Activated CD4-positive, alpha-beta T cell treated with anti-CD3 and anti-CD28 coated beads, Interleukin-10, Interleukin-2, amounts not matched to agents 100 ng/mL and 50 ng/mL, durations not matched to agents 16 hours and 8 hours (primary cell): ENCODE measurements around the gene TMEM175.

ENCODE experiments used
- DNase-seq: peaks from one replicate; pipeline ENCODE4 v3.0.0-alpha.2; 2020

TMEM175 gene

DNA sequence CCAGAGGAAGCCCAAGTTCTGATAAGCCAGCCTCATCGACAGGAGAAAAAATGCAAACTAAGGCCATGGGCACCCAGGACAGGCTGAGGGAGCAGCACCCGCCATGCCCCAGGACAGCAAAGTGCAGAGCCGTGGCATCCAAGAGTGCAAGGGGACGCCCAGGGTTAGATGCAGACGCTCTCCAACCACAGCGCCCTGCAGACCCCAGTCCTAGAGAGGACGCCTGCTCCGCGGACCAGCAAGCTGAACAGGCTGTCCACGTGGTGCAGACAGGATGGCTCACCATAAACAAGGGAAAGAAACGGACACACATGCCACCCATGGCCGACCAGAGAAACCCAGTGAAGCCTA, 32.7 kb upstream of the TMEM175 start:
- DNase-seq = no peak

GRCh38 chr4:900073-900472, 32.2 kb upstream of the TMEM175 start:
- no peak for DNase-seq

DNA sequence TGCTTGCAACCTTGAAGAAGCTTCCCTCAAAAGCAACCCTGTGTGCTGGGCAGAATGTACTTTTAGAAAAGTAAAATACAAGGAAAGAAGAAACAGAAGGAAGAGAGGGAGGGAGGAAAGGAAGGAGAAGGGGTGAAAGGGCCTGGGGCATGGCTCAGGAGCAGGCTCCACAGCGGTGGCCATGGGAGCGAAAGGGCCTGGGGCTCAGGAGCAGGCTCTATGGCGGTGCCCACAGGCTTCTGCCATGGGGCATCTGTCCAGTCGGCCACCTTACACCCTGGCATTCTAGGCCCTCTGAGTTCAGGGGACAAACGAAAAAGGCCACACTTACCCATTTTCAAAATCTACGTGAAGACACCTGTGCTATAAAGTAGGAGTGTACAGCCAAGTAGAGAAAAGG, 31.5 kb upstream of the TMEM175 start:
- no peak for DNase-seq

- no peak for DNase-seq
These were observed 30.9 kb upstream of the TMEM175 start for GRCh38 chr4:901192-901910.

GRCh38 chr4:903066-904046, 28.9 kb upstream of the TMEM175 start:
- DNase-seq = no peak

DNA sequence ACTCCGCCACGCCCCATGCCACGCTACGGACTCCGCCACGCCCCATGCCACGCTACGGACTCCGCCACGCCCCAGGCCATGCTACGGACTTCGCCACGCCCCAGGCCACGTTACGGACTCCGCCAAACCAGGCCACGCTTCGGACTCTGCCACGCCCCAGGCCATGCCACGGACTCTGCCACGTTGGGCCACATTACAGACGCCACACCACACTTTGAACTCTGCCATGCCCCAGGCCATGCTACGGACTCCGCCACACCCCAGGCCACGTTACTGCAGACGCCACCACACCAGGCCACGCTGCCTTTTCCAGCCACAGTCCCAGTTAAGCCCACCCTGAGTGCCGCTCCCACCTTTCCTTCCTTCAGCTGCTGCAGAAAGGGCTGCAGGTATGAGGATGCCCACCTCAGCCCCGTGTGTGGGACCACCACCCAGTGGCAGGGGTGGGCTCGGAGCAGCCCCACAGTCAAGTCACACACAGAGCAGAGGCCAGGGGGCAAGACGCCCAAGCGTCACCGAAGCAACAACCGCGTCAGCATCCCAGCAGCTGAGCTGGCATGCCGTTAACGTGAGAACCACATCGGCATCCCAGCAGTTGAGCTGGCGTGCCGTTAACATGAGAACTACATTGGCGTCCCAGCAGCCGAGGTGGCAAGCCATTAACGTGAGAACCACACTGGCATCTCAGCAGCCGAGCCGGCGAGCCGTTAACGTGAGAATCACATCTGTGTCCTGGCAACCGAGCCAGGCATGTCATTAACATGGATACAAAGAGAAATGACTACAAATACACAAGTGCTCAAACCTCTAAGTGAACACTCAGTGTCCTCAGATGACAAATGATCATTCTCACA, 26.5 kb upstream of the TMEM175 start:
- DNase-seq = no peak

- DNase-seq = no peak
These were observed 25.7 kb upstream of the TMEM175 start for GRCh38 chr4:906339-907102.

- DNase-seq = no peak
These were observed 25.2 kb upstream of the TMEM175 start for GRCh38 chr4:907103-907400.

GRCh38 chr4:907691-908425, 24.4 kb upstream of the TMEM175 start:
- DNase-seq = no peak

DNA sequence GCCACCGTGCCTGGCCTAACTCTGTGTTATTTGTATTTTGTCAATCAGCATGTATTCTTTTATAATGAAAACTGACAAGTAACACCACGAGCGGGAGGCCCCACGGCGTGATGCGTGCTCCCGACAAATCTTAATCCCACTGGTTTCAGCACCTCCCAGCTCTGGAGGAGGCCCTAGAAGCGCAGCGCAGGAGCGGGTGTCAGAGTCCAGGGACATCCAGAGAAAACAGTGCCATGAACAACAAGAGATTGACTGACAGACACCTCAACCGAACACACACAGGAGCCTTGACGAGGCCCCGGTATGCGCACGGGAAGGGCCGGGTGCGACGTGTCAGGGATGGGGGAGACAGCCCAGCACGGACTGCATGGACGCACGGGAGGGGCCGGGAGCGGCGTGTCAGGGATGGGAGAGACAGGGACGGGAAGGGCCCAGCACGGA, 23.1 kb upstream of the TMEM175 start:
- no peak for DNase-seq

- DNase-seq = no peak
These were observed 22.4 kb upstream of the TMEM175 start for GRCh38 chr4:909821-910220.

DNA sequence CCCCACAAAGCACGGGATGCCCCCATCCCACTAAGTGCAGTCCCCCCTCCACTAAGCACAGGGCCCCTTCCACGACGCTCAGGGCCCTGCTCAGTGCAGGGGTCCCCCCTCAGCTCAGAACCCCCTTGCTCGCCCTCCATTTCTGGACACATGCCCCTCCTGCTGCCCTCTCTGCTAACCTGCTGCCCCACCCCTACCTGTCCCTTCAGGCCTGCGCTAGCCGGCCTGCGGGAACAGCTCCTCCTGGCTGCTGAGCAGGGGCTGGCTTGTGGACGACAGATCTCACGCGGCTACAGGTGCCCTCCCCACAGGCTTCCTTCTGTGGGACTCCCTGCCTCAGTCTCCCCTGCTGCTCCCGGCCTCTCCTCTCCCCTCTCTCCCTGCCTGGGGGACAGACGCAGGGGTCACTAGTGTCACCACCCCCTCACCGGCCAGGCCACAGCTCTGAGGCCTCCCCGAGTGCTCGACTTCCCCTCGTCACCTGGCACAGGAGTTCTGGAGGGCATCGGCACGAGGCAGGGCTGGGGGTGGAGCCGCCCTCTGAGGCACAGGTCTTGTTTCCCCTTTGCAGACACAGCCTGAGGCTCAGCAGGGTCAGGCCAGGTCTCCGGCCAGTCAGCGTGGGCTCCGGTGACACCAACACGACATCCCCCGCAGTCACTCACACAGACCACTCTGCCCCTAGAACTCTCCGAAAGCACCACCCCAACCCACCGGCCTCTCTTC, 21.7 kb upstream of the TMEM175 start:
- no peak for DNase-seq

DNA sequence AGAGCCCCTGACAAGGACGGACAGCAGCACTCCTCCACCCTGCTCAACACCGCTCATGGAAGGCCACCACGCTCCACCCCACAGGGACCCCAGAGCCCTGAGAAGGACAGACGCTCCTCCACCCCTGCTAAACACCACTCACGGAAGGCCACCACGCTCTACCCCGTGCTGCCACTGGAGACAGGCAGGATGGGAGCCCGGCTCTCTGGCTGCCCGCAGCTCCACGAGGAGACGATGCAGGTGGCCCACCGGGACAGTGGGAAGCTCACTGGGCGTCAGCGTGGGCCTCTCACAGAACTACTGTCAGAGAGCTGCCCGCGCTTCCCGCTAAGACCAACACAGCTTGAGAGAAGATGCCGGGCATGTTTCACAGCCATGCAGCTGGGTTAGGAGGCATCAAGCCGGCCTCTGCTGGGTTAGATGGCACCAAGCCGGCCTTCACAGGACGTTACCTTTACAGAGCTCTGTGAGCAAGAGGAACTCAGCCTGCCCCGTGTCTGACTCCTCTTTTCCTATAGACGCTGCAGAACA, 21.0 kb upstream of the TMEM175 start:
- no peak for DNase-seq

DNA sequence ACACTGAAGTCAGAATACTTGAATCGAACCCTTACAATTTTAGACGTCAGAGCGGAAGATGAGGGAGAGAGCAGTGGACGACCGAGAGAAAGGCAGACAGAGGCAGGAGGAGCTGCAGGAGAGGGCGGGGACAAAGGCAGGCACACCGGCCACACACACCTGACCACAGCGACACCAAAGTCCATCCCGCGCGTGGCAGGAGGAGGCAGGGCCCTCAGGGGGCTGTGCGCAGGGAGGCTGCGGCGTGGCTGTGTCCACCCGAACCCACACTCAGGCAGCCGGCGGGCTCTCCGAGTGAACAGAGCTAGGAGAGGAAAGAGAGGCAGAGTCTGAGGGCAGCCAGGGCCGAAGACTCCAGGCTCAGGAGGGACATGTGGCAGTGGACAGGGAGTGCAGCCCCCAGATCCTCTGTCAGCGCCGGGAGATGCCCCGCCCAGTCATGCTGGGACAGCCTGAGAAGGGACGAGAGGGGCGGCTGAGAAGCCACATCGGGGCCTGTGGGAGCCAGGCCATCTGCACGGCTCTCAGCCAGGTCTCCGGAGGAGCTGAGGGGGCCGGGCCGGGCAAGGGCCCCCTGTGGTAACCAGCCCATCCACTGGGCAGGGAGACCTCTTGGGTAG, 20.3 kb upstream of the TMEM175 start:
- no peak for DNase-seq

DNA sequence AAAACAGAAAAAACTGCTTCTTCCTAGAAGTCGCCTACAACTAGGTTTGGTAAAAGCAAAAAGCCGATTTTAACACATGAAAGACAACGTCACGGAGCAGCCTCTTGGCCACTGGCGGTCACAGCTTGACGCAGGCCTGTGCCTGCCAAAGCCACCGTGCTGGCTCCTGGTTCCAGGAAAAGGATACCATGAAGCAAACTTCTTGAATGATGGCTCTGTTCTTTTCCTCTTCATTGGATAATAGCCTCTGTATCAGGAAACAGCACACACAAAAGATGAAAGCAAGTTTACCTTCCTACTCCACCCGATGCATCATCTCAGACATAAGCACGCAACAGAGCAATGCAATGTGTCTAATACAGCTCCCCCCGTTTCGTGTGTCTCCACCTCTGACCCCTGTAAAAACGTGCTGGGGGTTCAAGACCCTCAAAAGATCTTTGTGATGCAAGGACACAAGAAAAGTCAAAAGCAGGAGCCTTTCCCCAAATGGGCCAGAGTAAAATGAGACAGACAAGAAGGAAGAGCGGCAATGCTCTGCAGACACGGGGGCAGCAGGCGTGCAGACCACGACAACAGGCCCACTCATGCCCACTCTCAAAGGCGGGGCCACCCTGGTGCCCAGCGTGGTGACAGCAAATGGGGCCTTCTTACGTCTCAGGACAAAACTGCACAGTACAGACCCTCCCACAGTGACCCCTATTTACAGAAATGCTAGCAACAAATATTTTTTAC, 19.5 kb upstream of the TMEM175 start:
- DNase-seq = no peak

DNA sequence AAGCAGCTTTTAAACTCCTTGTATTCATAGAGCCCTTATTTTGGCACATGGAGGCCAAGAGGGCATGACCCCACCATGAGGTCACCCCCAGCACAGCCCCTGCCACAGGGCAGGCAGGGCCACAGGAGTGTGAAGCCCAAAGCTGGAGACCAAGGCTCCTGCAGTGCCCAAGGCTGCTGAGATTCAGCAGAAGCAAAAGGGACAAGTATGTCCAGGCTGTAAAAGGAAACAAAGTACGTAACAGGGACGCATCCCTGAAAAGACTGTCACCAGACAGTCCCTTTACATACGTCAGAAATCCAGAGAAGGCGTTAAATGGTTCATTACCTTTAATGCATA, 19.0 kb upstream of the TMEM175 start:
- DNase-seq = no peak

- DNase-seq = no peak
These were observed 17.7 kb upstream of the TMEM175 start for GRCh38 chr4:914531-914930.

GRCh38 chr4:915041-915474, 17.2 kb upstream of the TMEM175 start:
- DNase-seq = no peak

DNA sequence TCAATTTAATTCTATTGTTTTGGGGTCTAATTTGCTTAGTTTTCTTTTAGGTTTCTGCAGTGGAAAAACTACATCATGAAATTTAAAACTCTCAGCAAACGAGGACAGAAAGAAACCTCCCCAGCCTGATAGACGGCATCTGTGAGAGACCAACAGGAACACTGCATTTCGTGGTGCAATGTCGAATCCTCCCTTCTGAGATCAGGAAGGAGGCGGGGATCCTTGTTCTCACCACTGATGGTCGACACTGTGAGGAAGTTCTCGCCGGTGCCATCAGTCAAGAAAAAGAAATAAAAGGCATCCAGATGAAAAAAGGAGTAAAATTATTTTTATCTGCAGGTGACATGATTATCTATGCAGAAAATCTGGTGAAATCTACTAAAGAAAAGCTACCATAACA, 16.7 kb upstream of the TMEM175 start:
- DNase-seq = no peak

- no peak for DNase-seq
These were observed 14.8 kb upstream of the TMEM175 start for GRCh38 chr4:917466-917865.
